HEK293T (cell line): Measurements from ENCODE around the gene SIAH1.
"Not testable (repeated sequence)": the region's sequence is repeated elsewhere in the genome, so short reads cannot be mapped to it uniquely, and the experiment has no call there.

Experiments
- CTCF ChIA-PET: fragments of 350-600 bp; formaldehyde crosslinking; extraction: SDS; loops from one replicate; lab custom pipeline; 2021; ENCODE audit warnings: antibody characterized with exemption, inconsistent platforms; lab: Yijun Ruan, JAX
- POLR2A ChIA-PET: fragments of 350-600 bp; formaldehyde crosslinking; extraction: SDS; loops from one replicate; lab custom pipeline; 2020; ENCODE audit warnings: antibody characterized with exemption, inconsistent platforms; lab: Yijun Ruan, JAX
- DNase-seq: peaks from one replicate; pipeline ENCODE4 v3.0.0; 2012; ENCODE audit warnings: mixed read lengths; ENCODE audit errors: extremely low spot score
- ARNT ChIP-seq: fragments of 450-650 bp; IDR thresholded peaks from 2 replicates; pipeline ENCODE4 v1.6.1; 2017; ENCODE audit warnings: mild to moderate bottlenecking
- BHLHE40 ChIP-seq: fragments of 450-650 bp; IDR thresholded peaks from 2 replicates; pipeline ENCODE4 v1.6.1; 2016; ENCODE audit warnings: mild to moderate bottlenecking, moderate library complexity, borderline replicate concordance
- CTBP1 ChIP-seq: fragments of 450-650 bp; IDR thresholded peaks from 2 replicates; pipeline ENCODE4 v1.6.1; 2016; ENCODE audit warnings: borderline replicate concordance
- ELF4 ChIP-seq: fragments of 450-650 bp; IDR thresholded peaks from 2 replicates; pipeline ENCODE4 v1.6.1; 2017; ENCODE audit warnings: antibody characterized with exemption
- FOXA1 ChIP-seq: fragments of 450-650 bp; IDR thresholded peaks from 2 replicates; pipeline ENCODE4 v1.6.1; 2016; ENCODE audit warnings: mild to moderate bottlenecking
- FOXK2 ChIP-seq: fragments of 450-650 bp; IDR thresholded peaks from 2 replicates; pipeline ENCODE4 v1.6.1; 2016; ENCODE audit warnings: mild to moderate bottlenecking
- FOXM1 ChIP-seq: fragments of 450-650 bp; IDR thresholded peaks from 2 replicates; pipeline ENCODE4 v1.6.1; 2017; ENCODE audit warnings: mild to moderate bottlenecking, borderline replicate concordance
- HDGF ChIP-seq: fragments of 450-650 bp; IDR thresholded peaks from 2 replicates; pipeline ENCODE4 v1.6.1; 2017; ENCODE audit warnings: antibody characterized with exemption, borderline replicate concordance
- L3MBTL2 ChIP-seq: fragments of 450-650 bp; conservative IDR thresholded peaks from 2 replicates; pipeline ENCODE4 v1.6.1; 2016; ENCODE audit warnings: mild to moderate bottlenecking
- LEF1 ChIP-seq: fragments of 450-650 bp; IDR thresholded peaks from 2 replicates; pipeline ENCODE4 v1.6.1; 2017; ENCODE audit warnings: mild to moderate bottlenecking, borderline replicate concordance
- NFRKB ChIP-seq: fragments of 450-650 bp; IDR thresholded peaks from 2 replicates; pipeline ENCODE4 v1.6.1; 2016; ENCODE audit warnings: mild to moderate bottlenecking, moderate library complexity
- PKNOX1 ChIP-seq: fragments of 450-650 bp; IDR thresholded peaks from 2 replicates; pipeline ENCODE4 v1.6.1; 2016
- SP1 ChIP-seq: fragments of 450-650 bp; IDR thresholded peaks from 2 replicates; pipeline ENCODE4 v1.6.1; 2017
- SUZ12 ChIP-seq: fragments of 450-650 bp; IDR thresholded peaks from 2 replicates; pipeline ENCODE4 v1.6.1; 2016; ENCODE audit warnings: mild to moderate bottlenecking
- TARDBP ChIP-seq: fragments of 450-650 bp; IDR thresholded peaks from 2 replicates; pipeline ENCODE4 v1.6.1; 2016
- ZNF384 ChIP-seq: fragments of 450-650 bp; IDR thresholded peaks from 2 replicates; pipeline ENCODE4 v1.6.1; 2016

SIAH1 gene

GRCh38 chr16:48409839-48410632 lies 24.8 kb upstream of the SIAH1 start:
- TF ChIP-seq FOXK2 (no peak), L3MBTL2 (no peak), HDGF (no peak), TARDBP (no peak), ELF4 (no peak), SP1 (no peak), PKNOX1 (no peak), LEF1 (no peak), CTBP1 (no peak), ZNF384 (no peak), FOXM1 (no peak)
- DNase-seq, result no peak
- ChIA-PET CTCF (no interaction called here), POLR2A (interaction anchor here (0.8 to 1.4 kb wide), 2 partner anchors 25 to 27 kb away, joined by 3 to 5 read pairs; partner anchors contain the start of gene SIAH1)

GRCh38 chr16:48408688-48409087 lies 23.5 kb upstream of the SIAH1 start:
- ChIA-PET CTCF (no interaction called here), POLR2A (no interaction called here)

GRCh38 chr16:48405907-48406306 lies 20.7 kb upstream of the SIAH1 start:
- no peak for TF ChIP-seq ARNT
- no peak for TF ChIP-seq FOXK2
- TF ChIP-seq ZNF384, result no peak
- TF ChIP-seq SUZ12, result no peak
- no peak for TF ChIP-seq CTBP1
- no peak for TF ChIP-seq TARDBP
- TF ChIP-seq LEF1, result no peak
- no peak for TF ChIP-seq L3MBTL2
- TF ChIP-seq BHLHE40, result no peak
- no peak for TF ChIP-seq FOXM1
- no peak for TF ChIP-seq PKNOX1
- TF ChIP-seq FOXA1, result no peak
- TF ChIP-seq SP1, result no peak
- no peak for TF ChIP-seq HDGF
- TF ChIP-seq NFRKB, result no peak
- no peak for TF ChIP-seq ELF4
- ChIA-PET CTCF (no interaction called here), POLR2A (no interaction called here)
- DNase-seq, result no peak

More at GRCh38 chr16:48408688-48409087, 23.5 kb upstream of the SIAH1 start:
- TF ChIP-seq ZNF384 (no peak), FOXK2 (no peak), ELF4 (no peak), CTBP1 (no peak), SUZ12 (no peak), LEF1 (no peak), PKNOX1 (no peak), FOXM1 (no peak), HDGF (no peak), BHLHE40 (no peak), ARNT (no peak), SP1 (no peak), L3MBTL2 (no peak), TARDBP (no peak), FOXA1 (no peak), NFRKB (no peak)
- no peak for DNase-seq

GRCh38 chr16:48405153-48405552 lies 19.9 kb upstream of the SIAH1 start:
- ChIA-PET POLR2A (no interaction called here), CTCF (no interaction called here)
- TF ChIP-seq PKNOX1 (no peak), ZNF384 (no peak), LEF1 (no peak), NFRKB (no peak), FOXA1 (no peak), HDGF (no peak), SP1 (no peak), CTBP1 (no peak), ARNT (no peak), BHLHE40 (no peak), FOXK2 (no peak), TARDBP (no peak), FOXM1 (no peak), SUZ12 (no peak), ELF4 (no peak), L3MBTL2 (no peak)
- DNase-seq, result no peak

GRCh38 chr16:48402547-48402946 lies 17.3 kb upstream of the SIAH1 start:
- DNase-seq, POLR2A ChIA-PET, CTCF ChIA-PET: not testable (repeated sequence)
